Activated naive CD4-positive, alpha-beta T cell treated with anti-CD3 and anti-CD28 coated beads, Interleukin-2, amount 50 U/mL, for 72 hours (primary cell): ENCODE results near the gene CIRBP. TPM values are rescaled to one million over a fixed set of nuclear protein-coding genes. Genes with fewer than 3 reads are reported as not detected.
"Not testable (repeated sequence)": the region's sequence is repeated elsewhere in the genome, so short reads cannot be mapped to it uniquely, and the experiment has no call there.

Experiments
- ATAC-seq, 2 donors: fragments of 150-1000 bp; cut with Tn5 transposase; 2 replicates each; pipeline ENCODE4 v1.10.0; 2021; ENCODE audit warnings: mild to moderate bottlenecking in 2 of 2, moderate library complexity in 2 of 2
- DNase-seq, 2 donors: peaks; one replicate each; pipeline ENCODE4 v3.0.0; 2021 to 2022; ENCODE audit warnings: low spot score in 2 of 2
- H3K27ac Mint-ChIP-seq, 2 donors: one replicate each; pipeline ENCODE4 v1.8.0; 2022; ENCODE audit warnings: mild to moderate bottlenecking in 2 of 2, mixed read lengths in 2 of 2
- H3K36me3 Mint-ChIP-seq, 2 donors: one replicate each; pipeline ENCODE4 v1.8.0; 2022; ENCODE audit warnings: mixed read lengths in 2 of 2
- H3K9me3 Mint-ChIP-seq, 2 donors: one replicate each; pipeline ENCODE4 v1.8.0; 2022; ENCODE audit warnings: mixed read lengths in 2 of 2
- total RNA-seq, 2 donors: library from RNA; stranded (reverse); gene quantifications; one replicate each; pipeline ENCODE4 v1.2.3, GENCODE V29; 2022

CIRBP gene
- total RNA-seq, 2 donors from 2014 or later = 148 to 157 TPM

GRCh38 chr19:1315470-1316166, 46.5 kb downstream of the CIRBP start:
- DNase-seq (peak in 1 of 2 donors; percentile 64), ATAC-seq (peak; percentile 70 to 86)
- Mint-ChIP-seq H3K27ac (no peak overlapping the region), H3K9me3 (no peaks in the 10 kb centered on the region), H3K36me3 (no peaks in the 10 kb centered on the region)

GRCh38 chr19:1316466-1316865, 47.3 kb downstream of the CIRBP start:
- ATAC-seq = no peak
- Mint-ChIP-seq H3K9me3 (no peaks in the 10 kb centered on the region), H3K36me3 (no peaks in the 10 kb centered on the region), H3K27ac (no peak overlapping the region)
- DNase-seq = no peak

GRCh38 chr19:1317274-1318003, 48.3 kb downstream of the CIRBP start:
- no peak for DNase-seq
- ATAC-seq = no peak
- no peak overlapping the region for H3K27ac Mint-ChIP-seq
- no peaks in the 10 kb centered on the region for H3K36me3 Mint-ChIP-seq
- no peaks in the 10 kb centered on the region for H3K9me3 Mint-ChIP-seq

- Mint-ChIP-seq H3K27ac (no peak overlapping the region), H3K36me3 (no peaks in the 10 kb centered on the region), H3K9me3 (no peaks in the 10 kb centered on the region)
- no peak for ATAC-seq
- no peak for DNase-seq
Measured at GRCh38 chr19:1318678-1319471, 49.7 kb downstream of the CIRBP start.

GRCh38 chr19:1320282-1320650, 51.1 kb downstream of the CIRBP start:
- not testable (repeated sequence) for H3K9me3 Mint-ChIP-seq, DNase-seq, ATAC-seq, H3K36me3 Mint-ChIP-seq, H3K27ac Mint-ChIP-seq

GRCh38 chr19:1321539-1321938, 52.4 kb downstream of the CIRBP start:
- Mint-ChIP-seq H3K9me3 (no peaks in the 10 kb centered on the region), H3K27ac (no peak overlapping the region)
- ATAC-seq = no peak

GRCh38 chr19:1322198-1322981, 53.3 kb downstream of the CIRBP start:
- H3K36me3 Mint-ChIP-seq = no peaks in the 10 kb centered on the region

More at GRCh38 chr19:1321539-1321938, 52.4 kb downstream of the CIRBP start:
- DNase-seq = no peak
- H3K36me3 Mint-ChIP-seq = no peaks in the 10 kb centered on the region

GRCh38 chr19:1324249-1324805, 55.2 kb downstream of the CIRBP start:
- Mint-ChIP-seq H3K9me3 (no peaks in the 10 kb centered on the region), H3K27ac (no peak overlapping the region), H3K36me3 (no peaks in the 10 kb centered on the region)
- no peak for DNase-seq
- ATAC-seq = no peak

More at GRCh38 chr19:1322198-1322981, 53.3 kb downstream of the CIRBP start:
- Mint-ChIP-seq H3K9me3 (no peaks in the 10 kb centered on the region), H3K27ac (no peak overlapping the region)
- no peak for ATAC-seq
- DNase-seq = no peak

Other genes starting within 250 kb of the CIRBP start
- gene TMEM259, start 248.2 kb upstream of the CIRBP start, total RNA-seq = 100 to 1,000 TPM; 104 to 156 TPM
- gene RNU6-2, start 247.8 kb upstream of the CIRBP start, total RNA-seq = not detected
- 100 to 1,000 TPM; 187 to 254 TPM for gene CNN2, start 242.7 kb upstream of the CIRBP start, total RNA-seq
- gene ABCA7, start 229.2 kb upstream of the CIRBP start, total RNA-seq = 100 to 1,000 TPM in 1 of 2 donors, 10 to 100 TPM in 1; 17.8 to 105 TPM
- 100 to 1,000 TPM; 171 to 174 TPM for gene ARHGAP45, start 202.2 kb upstream of the CIRBP start, total RNA-seq
- 100 to 1,000 TPM; 248 to 259 TPM for gene POLR2E, start 174.0 kb upstream of the CIRBP start, total RNA-seq
- gene GPX4, start 165.3 kb upstream of the CIRBP start, total RNA-seq = 100 to 1,000 TPM; 154 to 316 TPM
- gene SBNO2, start 95.1 kb upstream of the CIRBP start, total RNA-seq = 100 to 1,000 TPM; 113 to 144 TPM
- 10 to 100 TPM; 73.1 to 86.4 TPM for gene STK11, start 63.6 kb upstream of the CIRBP start, total RNA-seq
- gene CBARP, start 31.3 kb upstream of the CIRBP start, total RNA-seq = 1 to 10 TPM; 1.0 to 1.6 TPM
- 100 to 1,000 TPM; 114 to 201 TPM for gene ATP5F1D, start 27.6 kb upstream of the CIRBP start, total RNA-seq
- gene MIDN, start 20.7 kb upstream of the CIRBP start, total RNA-seq = 100 to 1,000 TPM in 1 of 2 donors, 10 to 100 TPM in 1; 52.9 to 113 TPM
- gene FAM174C, start 6.2 kb downstream of the CIRBP start, total RNA-seq = 10 to 100 TPM; 42.1 to 76.0 TPM
- under 1 TPM in 1 of 2 donors, not detected in 1; 0.25 TPM for gene EFNA2, start 16.5 kb downstream of the CIRBP start, total RNA-seq
- gene NDUFS7, start 114.6 kb downstream of the CIRBP start, total RNA-seq = 100 to 1,000 TPM in 1 of 2 donors, 10 to 100 TPM in 1; 89.4 to 105 TPM
- 10 to 100 TPM in 1 of 2 donors, 1 to 10 TPM in 1; 4.2 to 30.2 TPM for gene GAMT, start 132.2 kb downstream of the CIRBP start, total RNA-seq
- 100 to 1,000 TPM; 194 to 298 TPM for gene DAZAP1, start 138.3 kb downstream of the CIRBP start, total RNA-seq
- 1,000 to 10,000 TPM; 1,495 to 1,747 TPM for gene RPS15, start 169.1 kb downstream of the CIRBP start, total RNA-seq
- under 1 TPM; 0.09 to 0.14 TPM for gene APC2, start 180.8 kb downstream of the CIRBP start, total RNA-seq
- 10 to 100 TPM; 24.5 to 29.3 TPM for gene C19orf25, start 209.9 kb downstream of the CIRBP start, total RNA-seq
- gene PCSK4, start 221.0 kb downstream of the CIRBP start, total RNA-seq = 1 to 10 TPM; 8.4 to 9.4 TPM
- 1 to 10 TPM; 1.4 to 2.9 TPM for gene REEP6, start 221.8 kb downstream of the CIRBP start, total RNA-seq
- gene ADAMTSL5, start 243.7 kb downstream of the CIRBP start, total RNA-seq = 1 to 10 TPM; 2.0 to 6.0 TPM